Measurements from ENCODE around the gene CACNA1C. TPM values are rescaled to one million over a fixed set of nuclear protein-coding genes. Genes with fewer than 3 reads are reported as not detected.
"Not testable (repeated sequence)": the region's sequence is repeated elsewhere in the genome, so short reads cannot be mapped to it uniquely, and the experiment has no call there.

CACNA1C gene
- total and polyA plus RNA-seq, 2 donors from 2014 or later = 1.6 to 17.4 TPM

DNA sequence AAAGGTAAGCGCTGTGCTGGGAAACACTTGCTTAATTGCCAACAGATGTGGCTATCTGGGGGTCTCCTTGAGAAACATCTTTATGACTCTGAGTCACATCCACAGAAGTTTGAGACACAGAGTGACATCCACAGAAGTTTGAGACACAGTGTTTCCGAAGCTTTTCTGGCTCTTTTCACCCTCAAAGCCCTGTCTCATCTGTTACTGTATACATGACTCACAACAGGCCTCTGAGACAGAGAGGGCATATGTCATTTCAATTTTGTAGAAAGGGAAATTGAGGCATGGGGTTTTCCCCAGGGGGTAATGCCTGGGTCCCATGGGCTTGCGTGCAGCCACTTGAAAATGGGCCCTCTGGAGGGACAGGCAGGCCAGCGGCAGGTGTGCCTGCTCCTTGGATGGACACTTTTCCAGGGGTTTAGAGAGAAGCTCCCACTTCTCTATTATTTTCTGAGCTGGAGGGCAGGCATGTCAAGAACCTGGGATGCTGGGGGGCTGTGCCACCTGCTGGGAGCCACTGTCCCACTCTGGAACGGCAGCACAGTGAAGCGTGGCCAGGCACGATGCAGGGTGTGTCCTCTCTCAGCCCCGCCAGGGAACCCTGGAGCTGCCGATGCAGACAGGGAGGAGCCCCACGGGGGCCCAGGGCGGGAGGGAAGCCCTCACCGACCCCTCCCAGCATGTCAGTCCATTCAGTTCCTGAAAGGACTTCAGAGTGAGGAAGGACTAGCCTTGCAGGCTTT lies 630.7 kb downstream of the CACNA1C start:
- Histone ChIP-seq H3K27me3 (ENCODE audit: control insufficient read depth, insufficient read depth, low read length) (no peaks in the 10 kb centered on the region), H3K9me3 (ENCODE audit: control insufficient read depth in 2 of 3, insufficient read depth in 1 of 3, low read length in 3 of 3) (no peaks in the 10 kb centered on the region), H3K4me1 (ENCODE audit: control insufficient read depth in 2 of 3, insufficient read depth in 2 of 3, low read depth in 1 of 3, low read length in 3 of 3) (no peaks in the 10 kb centered on the region), H3K4me3 (ENCODE audit: low read length in 3 of 3) (no peak overlapping the region), H3K27ac (ENCODE audit: low read depth in 2 of 2, low read length in 2 of 2) (no peak overlapping the region), H3K9ac (ENCODE audit: low read length in 3 of 3) (no peak overlapping the region), H3K36me3 (ENCODE audit: control insufficient read depth in 2 of 3, insufficient read depth in 3 of 3, low read length in 3 of 3) (no peaks in the 10 kb centered on the region)
- no peak for FAIRE-seq
- DNase-seq = peak in 2 of 5 donors; percentile 6 to 56
- intact Hi-C loops (cut with DNase I) = no loop called here
- TF ChIP-seq, protein P1, sequence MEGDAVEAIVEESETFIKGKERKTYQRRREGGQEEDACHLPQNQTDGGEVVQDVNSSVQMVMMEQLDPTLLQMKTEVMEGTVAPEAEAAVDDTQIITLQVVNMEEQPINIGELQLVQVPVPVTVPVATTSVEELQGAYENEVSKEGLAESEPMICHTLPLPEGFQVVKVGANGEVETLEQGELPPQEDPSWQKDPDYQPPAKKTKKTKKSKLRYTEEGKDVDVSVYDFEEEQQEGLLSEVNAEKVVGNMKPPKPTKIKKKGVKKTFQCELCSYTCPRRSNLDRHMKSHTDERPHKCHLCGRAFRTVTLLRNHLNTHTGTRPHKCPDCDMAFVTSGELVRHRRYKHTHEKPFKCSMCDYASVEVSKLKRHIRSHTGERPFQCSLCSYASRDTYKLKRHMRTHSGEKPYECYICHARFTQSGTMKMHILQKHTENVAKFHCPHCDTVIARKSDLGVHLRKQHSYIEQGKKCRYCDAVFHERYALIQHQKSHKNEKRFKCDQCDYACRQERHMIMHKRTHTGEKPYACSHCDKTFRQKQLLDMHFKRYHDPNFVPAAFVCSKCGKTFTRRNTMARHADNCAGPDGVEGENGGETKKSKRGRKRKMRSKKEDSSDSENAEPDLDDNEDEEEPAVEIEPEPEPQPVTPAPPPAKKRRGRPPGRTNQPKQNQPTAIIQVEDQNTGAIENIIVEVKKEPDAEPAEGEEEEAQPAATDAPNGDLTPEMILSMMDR (IDR thresholded peaks at IDR 0.05; ENCODE audit: borderline replicate concordance, extremely low read depth, insufficient read depth) = no peak

DNA sequence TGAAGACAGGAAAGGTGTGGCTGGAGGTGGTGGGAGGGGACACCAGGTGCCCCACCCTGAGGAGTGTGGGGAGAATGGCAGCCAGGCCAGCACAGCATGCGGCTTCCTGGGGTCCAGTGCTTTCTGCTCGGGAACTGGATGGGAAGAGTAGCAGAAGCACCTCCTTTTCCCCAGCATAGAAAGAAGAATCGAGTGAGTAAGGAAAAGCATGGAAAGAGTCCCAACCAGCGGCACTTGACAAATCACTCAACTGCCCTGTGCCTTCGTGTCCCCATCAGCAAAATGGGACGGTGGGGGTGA lies 631.2 kb downstream of the CACNA1C start:
- FAIRE-seq; H3K9me3 ChIP-seq (ENCODE audit: control insufficient read depth in 2 of 3, insufficient read depth in 1 of 3, low read length in 3 of 3); H3K27ac ChIP-seq (ENCODE audit: low read depth in 2 of 2, low read length in 2 of 2); H3K9ac ChIP-seq (ENCODE audit: low read length in 3 of 3); H3K4me1 ChIP-seq (ENCODE audit: control insufficient read depth in 2 of 3, insufficient read depth in 2 of 3, low read depth in 1 of 3, low read length in 3 of 3); H3K4me3 ChIP-seq (ENCODE audit: low read length in 3 of 3); H3K27me3 ChIP-seq (ENCODE audit: control insufficient read depth, insufficient read depth, low read length); intact Hi-C loops (cut with DNase I); H3K36me3 ChIP-seq (ENCODE audit: control insufficient read depth in 2 of 3, insufficient read depth in 3 of 3, low read length in 3 of 3): not testable (repeated sequence)
- DNase-seq = peak in 1 of 5 donors; percentile 6

DNA sequence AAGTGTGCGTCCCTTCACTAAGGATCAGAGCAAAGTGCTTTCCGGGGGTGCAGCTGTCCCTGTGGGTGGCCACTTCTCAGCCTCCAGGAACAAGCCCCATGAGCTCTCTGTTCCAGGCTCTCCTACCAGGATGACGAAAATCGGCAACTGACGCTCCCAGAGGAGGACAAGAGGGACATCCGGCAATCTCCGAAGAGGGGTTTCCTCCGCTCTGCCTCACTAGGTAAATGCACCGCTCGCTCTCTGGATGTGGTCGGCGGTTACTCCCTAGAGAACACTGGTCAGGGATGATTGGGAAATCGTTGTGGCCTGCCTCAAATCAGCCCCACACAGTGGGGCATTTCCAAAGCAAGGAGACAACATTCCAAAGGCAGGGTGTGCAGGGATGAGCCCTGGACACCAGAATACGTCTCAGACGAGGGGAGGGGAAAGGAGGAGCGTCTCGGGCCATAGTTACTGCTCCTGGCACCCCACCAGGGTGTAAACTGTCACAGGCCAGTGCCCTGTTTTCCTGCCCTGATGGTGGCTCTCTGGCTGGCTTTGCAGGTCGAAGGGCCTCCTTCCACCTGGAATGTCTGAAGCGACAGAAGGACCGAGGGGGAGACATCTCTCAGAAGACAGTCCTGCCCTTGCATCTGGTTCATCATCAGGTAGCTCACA lies 633.0 kb downstream of the CACNA1C start:
- H3K4me1 ChIP-seq (ENCODE audit: control insufficient read depth in 2 of 3, insufficient read depth in 2 of 3, low read depth in 1 of 3, low read length in 3 of 3); H3K9ac ChIP-seq (ENCODE audit: low read length in 3 of 3); H3K27ac ChIP-seq (ENCODE audit: low read depth in 2 of 2, low read length in 2 of 2); H3K27me3 ChIP-seq (ENCODE audit: control insufficient read depth, insufficient read depth, low read length); FAIRE-seq; H3K9me3 ChIP-seq (ENCODE audit: control insufficient read depth in 2 of 3, insufficient read depth in 1 of 3, low read length in 3 of 3); intact Hi-C loops (cut with DNase I); H3K36me3 ChIP-seq (ENCODE audit: control insufficient read depth in 2 of 3, insufficient read depth in 3 of 3, low read length in 3 of 3); H3K4me3 ChIP-seq (ENCODE audit: low read length in 3 of 3): not testable (repeated sequence)
- DNase-seq = peak in 1 of 5 donors; percentile 4

DNA sequence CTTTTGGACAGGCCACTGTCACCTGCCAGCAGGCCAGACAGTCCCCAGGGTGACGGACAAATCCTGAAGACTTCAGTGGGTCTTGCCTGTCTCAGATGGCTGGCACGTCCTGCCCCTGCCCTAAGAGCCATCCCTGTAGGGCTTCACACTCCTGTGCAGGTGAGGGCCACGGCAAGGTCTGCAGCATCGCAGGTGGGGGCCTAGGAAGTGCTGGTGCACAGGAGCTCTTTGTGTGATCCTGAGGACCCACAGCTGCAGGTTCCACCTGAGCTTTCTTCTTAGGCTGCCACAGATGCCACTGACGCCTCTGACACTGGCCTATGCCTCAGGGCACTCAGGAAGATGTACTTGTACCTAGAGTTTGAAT lies 633.5 kb downstream of the CACNA1C start:
- FAIRE-seq = no peak
- peak in 1 of 5 donors; percentile 6 for DNase-seq
- intact Hi-C loops (cut with DNase I) = no loop called here
- no peak overlapping the region for H3K4me3 ChIP-seq (ENCODE audit: low read length in 3 of 3)
- H3K9me3 ChIP-seq (ENCODE audit: control insufficient read depth in 2 of 3, insufficient read depth in 1 of 3, low read length in 3 of 3) = no peaks in the 10 kb centered on the region
- H3K9ac ChIP-seq (ENCODE audit: low read length in 3 of 3) = no peak overlapping the region
- no peaks in the 10 kb centered on the region for H3K36me3 ChIP-seq (ENCODE audit: control insufficient read depth in 2 of 3, insufficient read depth in 3 of 3, low read length in 3 of 3)
- TF ChIP-seq, protein P1 (IDR thresholded peaks at IDR 0.05; ENCODE audit: borderline replicate concordance, extremely low read depth, insufficient read depth) = no peak
- no peak overlapping the region for H3K27ac ChIP-seq (ENCODE audit: low read depth in 2 of 2, low read length in 2 of 2)
- H3K27me3 ChIP-seq (ENCODE audit: control insufficient read depth, insufficient read depth, low read length) = no peaks in the 10 kb centered on the region
- H3K4me1 ChIP-seq (ENCODE audit: control insufficient read depth in 2 of 3, insufficient read depth in 2 of 3, low read depth in 1 of 3, low read length in 3 of 3) = no peaks in the 10 kb centered on the region
